VCaP (cell line): ENCODE measurements around the gene UNC80.

ENCODE experiments used
- H3K27ac ChIP-seq: fragments of 450-650 bp; 2 replicates; pipeline ENCODE4 v1.5.1; 2017
- TF ChIP-seq, protein P1 (sequence below): fragments of 450-650 bp; conservative IDR thresholded peaks from 2 replicates; pipeline ENCODE4 v1.5.1; 2017; ENCODE audit warnings: mild to moderate bottlenecking, moderate library complexity

Gene UNC80

DNA sequence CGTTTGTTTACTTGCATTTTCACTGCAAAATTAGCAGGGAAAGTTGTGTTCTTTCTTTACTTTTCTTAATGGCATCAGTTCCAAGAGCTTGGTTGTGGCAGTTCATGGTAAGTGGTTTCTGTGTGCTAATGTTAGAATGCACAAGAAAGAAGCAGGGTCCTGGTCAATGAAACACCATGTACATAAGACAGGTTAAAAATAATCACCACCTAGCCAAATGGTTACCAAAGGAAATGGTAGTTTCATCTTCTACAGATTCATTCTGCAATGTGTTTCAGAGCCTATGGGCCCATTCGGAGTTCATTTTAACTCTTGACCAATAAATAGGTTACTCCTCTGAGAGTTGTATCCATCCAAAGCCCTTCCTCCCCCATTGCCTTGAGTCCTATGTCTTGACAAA is 212.7 kb downstream of the UNC80 start:
- H3K27ac ChIP-seq: no peak overlapping the region
- TF ChIP-seq, protein P1, sequence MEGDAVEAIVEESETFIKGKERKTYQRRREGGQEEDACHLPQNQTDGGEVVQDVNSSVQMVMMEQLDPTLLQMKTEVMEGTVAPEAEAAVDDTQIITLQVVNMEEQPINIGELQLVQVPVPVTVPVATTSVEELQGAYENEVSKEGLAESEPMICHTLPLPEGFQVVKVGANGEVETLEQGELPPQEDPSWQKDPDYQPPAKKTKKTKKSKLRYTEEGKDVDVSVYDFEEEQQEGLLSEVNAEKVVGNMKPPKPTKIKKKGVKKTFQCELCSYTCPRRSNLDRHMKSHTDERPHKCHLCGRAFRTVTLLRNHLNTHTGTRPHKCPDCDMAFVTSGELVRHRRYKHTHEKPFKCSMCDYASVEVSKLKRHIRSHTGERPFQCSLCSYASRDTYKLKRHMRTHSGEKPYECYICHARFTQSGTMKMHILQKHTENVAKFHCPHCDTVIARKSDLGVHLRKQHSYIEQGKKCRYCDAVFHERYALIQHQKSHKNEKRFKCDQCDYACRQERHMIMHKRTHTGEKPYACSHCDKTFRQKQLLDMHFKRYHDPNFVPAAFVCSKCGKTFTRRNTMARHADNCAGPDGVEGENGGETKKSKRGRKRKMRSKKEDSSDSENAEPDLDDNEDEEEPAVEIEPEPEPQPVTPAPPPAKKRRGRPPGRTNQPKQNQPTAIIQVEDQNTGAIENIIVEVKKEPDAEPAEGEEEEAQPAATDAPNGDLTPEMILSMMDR: no peak

DNA sequence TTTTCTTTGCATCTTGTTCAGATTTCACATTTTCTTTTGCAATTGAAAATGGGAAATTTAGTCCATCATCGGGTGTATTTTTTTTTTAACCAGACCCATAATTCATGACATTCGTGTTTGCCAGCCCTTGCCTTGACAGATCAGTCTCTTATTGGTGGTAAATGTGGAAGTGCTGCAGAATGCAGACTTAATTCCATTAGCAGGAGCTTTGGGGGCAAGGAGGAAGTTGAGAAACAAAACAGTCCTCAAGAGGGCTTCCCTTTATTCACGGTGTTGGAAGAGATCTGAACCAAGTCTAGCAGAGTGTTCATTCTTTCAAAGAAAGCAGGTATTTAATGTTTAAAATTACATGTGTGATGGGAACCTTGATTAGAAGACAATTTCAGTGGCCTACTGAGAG is 214.2 kb downstream of the UNC80 start:
- TF ChIP-seq, protein P1: no peak
- H3K27ac ChIP-seq: no peak overlapping the region

DNA sequence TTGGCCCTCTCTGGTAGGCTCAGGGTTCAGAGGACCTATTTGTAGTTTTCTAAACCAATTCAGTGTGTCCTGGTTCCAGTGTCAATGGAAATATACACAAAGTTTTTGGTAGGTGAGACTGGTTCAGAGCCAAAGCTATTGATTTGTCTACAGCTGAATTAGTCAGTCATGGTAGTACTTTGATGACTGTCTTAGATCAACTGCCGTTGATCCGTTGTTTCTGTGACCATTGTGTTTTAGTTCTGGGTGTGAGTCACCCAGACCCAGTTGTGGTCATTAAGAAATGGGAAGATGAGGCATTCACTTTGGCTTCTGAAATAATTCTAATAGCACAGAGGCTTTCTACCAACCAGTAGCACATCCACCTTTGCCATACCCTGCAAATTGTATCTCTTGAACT is 214.8 kb downstream of the UNC80 start:
- no peak overlapping the region for H3K27ac ChIP-seq
- TF ChIP-seq, protein P1: no peak

DNA sequence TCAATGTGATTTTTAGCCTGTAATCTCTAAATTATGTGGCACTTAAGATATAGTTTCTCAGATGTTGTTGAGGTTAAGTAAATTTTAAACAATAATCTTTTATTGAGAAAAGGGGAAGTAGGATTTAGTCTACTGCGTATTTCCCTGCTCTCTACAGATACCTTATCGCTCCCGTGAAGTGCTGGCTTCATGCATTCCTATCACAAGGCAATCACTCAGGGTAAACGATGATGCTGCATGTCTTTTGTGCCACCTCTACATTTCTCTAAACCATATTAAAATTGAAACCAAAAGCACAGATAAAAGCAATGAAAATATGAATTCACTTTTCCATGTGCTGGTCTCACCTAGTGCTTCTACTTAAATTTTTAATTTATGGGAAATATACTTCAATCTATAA is 216.4 kb downstream of the UNC80 start:
- TF ChIP-seq, protein P1: no peak

DNA sequence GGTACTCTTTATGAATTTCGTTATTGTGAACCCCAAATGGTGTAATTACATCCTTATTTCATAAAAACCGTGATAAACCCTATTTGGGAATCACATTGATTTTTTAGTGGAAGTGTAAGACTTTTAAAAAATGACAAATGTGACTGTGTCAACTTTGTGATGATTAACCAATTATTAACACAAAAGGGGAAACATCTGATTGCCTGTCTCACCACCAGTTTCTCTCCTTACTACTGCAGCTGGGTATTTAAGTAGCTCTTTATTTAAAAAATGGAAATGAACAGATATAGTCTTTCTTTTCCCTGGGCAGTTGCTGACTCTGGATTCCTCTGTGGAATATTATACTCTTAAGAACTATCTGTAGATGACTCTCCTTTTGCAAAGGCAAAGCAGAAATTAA is 219.2 kb downstream of the UNC80 start:
- no peak overlapping the region for H3K27ac ChIP-seq
- TF ChIP-seq, protein P1: no peak

More for the DNA sequence above, 216.4 kb downstream of the UNC80 start:
- no peak overlapping the region for H3K27ac ChIP-seq

DNA sequence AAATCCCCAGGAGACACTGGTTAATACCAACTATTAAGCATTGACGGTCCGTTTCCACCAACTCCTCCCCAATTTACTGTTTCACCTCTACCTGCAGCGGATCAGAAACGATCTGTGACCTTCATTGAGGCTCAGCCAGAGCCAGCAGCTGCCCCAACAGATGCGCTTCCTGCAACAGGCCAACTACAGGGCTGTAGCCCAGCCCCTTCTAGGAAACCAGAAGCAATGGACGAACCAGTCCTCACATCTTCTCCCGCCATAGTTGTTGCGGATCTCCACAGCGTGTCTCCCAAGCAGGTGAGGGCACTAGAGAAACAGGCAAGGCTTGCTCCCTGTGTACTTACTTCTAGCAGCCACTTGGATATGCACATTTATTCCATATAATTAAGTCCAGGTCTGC is 222.3 kb downstream of the UNC80 start:
- no peak overlapping the region for H3K27ac ChIP-seq
- TF ChIP-seq, protein P1: no peak

DNA sequence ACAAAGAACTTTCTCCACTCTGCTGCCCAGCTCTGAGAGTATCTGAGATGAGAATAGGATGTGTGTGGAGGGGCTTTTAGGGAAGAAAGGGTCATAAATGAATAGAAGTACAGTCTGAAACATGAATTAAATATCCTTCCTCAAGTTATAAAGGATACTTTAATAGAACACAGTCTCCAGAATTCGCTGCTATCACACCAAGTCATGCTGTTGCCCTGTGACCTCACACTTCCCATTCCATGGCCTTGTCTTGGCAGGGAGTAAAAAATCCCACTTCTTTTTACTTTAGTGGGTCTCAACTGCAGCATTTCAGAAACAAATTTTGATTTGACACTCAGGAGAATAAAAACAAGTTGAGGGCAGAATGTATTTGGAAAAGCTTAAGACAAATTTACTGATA is 227.0 kb downstream of the UNC80 start:
- H3K27ac ChIP-seq: no peak overlapping the region
- TF ChIP-seq, protein P1: no peak
